ENCODE measurements around the gene OR51I2. TPM values are rescaled to one million over a fixed set of nuclear protein-coding genes. Genes with fewer than 3 reads are reported as not detected.

Gene OR51I2
- total RNA-seq, 6 donors from 2014 or later, result not detected

DNA sequence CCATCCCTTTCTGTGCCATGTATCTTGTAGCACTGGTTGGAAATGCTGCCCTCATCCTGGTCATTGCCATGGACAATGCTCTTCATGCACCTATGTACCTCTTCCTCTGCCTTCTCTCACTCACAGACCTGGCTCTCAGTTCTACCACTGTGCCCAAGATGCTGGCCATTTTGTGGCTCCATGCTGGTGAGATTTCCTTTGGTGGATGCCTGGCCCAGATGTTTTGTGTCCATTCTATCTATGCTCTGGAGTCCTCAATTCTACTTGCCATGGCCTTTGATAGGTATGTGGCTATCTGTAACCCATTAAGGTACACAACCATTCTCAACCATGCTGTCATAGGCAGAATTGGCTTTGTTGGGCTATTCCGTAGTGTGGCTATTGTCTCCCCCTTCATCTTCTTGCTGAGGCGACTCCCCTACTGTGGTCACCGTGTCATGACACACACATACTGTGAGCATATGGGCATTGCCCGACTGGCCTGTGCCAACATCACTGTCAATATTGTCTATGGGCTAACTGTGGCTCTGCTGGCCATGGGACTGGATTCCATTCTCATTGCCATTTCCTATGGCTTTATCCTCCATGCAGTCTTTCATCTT is 39.8 kb downstream of the OR51I2 start:
- WGBS, 2 donors, result 94 to 100% methylated on average over 4 of the region's 4 CpGs
- Histone ChIP-seq H3K27ac (no peak overlapping the region), H3K9me3 (no peaks in the 10 kb centered on the region), H3K4me1 (no peaks in the 10 kb centered on the region), H3K27me3 (no peaks in the 10 kb centered on the region), H3K4me3 (no peak overlapping the region), H3K36me3 (no peaks in the 10 kb centered on the region)
- DNase-seq, result no peak
- TF ChIP-seq, protein P1, sequence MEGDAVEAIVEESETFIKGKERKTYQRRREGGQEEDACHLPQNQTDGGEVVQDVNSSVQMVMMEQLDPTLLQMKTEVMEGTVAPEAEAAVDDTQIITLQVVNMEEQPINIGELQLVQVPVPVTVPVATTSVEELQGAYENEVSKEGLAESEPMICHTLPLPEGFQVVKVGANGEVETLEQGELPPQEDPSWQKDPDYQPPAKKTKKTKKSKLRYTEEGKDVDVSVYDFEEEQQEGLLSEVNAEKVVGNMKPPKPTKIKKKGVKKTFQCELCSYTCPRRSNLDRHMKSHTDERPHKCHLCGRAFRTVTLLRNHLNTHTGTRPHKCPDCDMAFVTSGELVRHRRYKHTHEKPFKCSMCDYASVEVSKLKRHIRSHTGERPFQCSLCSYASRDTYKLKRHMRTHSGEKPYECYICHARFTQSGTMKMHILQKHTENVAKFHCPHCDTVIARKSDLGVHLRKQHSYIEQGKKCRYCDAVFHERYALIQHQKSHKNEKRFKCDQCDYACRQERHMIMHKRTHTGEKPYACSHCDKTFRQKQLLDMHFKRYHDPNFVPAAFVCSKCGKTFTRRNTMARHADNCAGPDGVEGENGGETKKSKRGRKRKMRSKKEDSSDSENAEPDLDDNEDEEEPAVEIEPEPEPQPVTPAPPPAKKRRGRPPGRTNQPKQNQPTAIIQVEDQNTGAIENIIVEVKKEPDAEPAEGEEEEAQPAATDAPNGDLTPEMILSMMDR (IDR thresholded peaks at IDR 0.05), result no peak
- TF ChIP-seq EP300 (IDR thresholded peaks at IDR 0.05) (no peak), POLR2A (IDR thresholded peaks at IDR 0.05) (no peak), POLR2AphosphoS5 (IDR thresholded peaks at IDR 0.05) (no peak)
- ATAC-seq (ENCODE audit: low FRiP score in 2 of 2), result peak in 1 of 2 donors; percentile 16

DNA sequence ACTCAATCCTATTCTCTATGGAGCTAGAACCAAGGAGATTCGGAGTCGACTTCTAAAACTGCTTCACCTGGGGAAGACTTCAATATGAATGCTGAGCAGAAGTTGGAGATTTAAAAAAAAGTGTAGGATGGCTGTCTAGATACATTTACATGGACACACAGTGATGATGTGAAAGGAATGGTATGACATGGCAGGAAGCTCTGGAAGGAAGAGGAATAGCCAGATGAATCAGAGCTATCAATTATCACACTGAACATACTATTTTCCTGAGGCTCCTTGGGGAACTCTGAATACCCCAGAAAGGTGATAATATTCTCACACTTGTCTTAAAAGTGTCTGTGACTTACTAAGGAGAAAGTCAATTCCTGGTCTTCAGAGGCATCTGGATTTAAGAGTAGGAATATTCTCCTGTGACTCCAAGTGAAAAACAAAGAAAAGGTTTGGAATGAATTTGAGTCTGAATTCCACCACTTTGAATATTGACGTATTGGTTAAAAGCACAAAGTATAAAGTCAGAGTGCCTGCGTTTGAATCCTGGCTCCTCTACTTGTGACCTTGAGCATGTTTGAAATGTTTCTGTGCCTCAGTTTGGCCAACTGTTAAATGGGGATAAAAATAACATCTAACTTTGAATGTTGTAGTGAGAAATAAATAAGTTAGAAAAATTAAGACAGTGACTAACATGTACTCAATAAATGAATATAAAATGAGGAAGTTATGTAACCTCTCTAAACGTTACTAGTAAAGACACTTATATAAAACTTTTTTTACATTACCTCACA is 40.6 kb downstream of the OR51I2 start:
- no peaks in the 10 kb centered on the region for H3K4me1 ChIP-seq
- WGBS, 2 donors, result 50 to 53% methylated on average over 5 of the region's 5 CpGs
- no peak overlapping the region for H3K4me3 ChIP-seq
- no peaks in the 10 kb centered on the region for H3K36me3 ChIP-seq
- H3K9me3 ChIP-seq, result no peaks in the 10 kb centered on the region
- no peak for TF ChIP-seq POLR2AphosphoS5 (IDR thresholded peaks at IDR 0.05)
- TF ChIP-seq, protein P1 (IDR thresholded peaks at IDR 0.05), result no peak
- TF ChIP-seq EP300 (IDR thresholded peaks at IDR 0.05), result no peak
- TF ChIP-seq POLR2A (IDR thresholded peaks at IDR 0.05), result no peak
- H3K27me3 ChIP-seq, result no peaks in the 10 kb centered on the region
- ATAC-seq (ENCODE audit: low FRiP score in 2 of 2) (no peak), DNase-seq (no peak)
- no peak overlapping the region for H3K27ac ChIP-seq

DNA sequence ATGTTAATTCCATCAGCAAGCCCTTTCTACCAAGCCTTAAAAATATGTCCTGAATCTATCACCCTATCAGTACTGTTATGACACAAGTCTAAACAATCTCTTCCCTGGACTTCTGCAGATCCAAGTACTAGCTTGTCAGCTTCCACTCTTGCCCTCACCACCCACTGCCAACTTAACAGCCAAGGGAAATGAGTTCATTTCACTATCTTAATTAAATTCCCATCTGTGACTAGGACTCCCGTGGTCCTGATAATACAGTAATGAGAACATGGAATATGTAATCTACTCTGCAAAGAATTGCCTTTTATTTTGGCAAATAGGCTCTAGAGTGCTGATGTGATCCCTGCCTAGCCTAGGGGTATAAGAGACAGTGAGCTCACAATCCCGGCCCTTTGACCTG is 50.5 kb downstream of the OR51I2 start:
- DNase-seq, result no peak
- no peaks in the 10 kb centered on the region for H3K9me3 ChIP-seq
- no peak for ATAC-seq (ENCODE audit: low FRiP score in 2 of 2)
- 54 to 67% methylated on average over 2 of the region's 2 CpGs for WGBS, 2 donors
- H3K4me1 ChIP-seq, result no peaks in the 10 kb centered on the region
- no peak overlapping the region for H3K4me3 ChIP-seq
- H3K27me3 ChIP-seq, result no peaks in the 10 kb centered on the region
- TF ChIP-seq POLR2A (IDR thresholded peaks at IDR 0.05), result no peak
- TF ChIP-seq EP300 (IDR thresholded peaks at IDR 0.05), result no peak
- TF ChIP-seq, protein P1 (IDR thresholded peaks at IDR 0.05), result no peak
- TF ChIP-seq POLR2AphosphoS5 (IDR thresholded peaks at IDR 0.05), result no peak
- no peaks in the 10 kb centered on the region for H3K36me3 ChIP-seq
- H3K27ac ChIP-seq, result no peak overlapping the region

DNA sequence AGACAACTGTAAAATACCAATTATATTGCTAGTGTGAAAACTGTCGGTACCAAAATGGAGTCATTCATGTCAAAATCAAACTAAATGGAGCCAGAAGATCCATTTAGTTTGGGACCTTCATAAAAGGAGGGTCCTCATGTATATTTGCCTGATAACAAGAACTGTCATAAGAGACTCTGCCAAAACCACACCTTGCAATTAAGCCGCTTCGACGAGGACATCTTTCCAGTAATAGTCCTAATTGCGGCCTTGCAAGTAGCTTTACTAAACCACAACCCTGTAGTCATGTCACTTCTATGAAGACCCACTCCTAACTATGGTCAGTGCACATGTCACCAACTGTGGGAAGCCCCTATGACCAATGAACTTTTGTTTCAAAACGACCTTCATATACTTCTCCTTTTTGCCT is 51.3 kb downstream of the OR51I2 start:
- no peak overlapping the region for H3K27ac ChIP-seq
- H3K27me3 ChIP-seq, result no peaks in the 10 kb centered on the region
- H3K4me1 ChIP-seq, result no peaks in the 10 kb centered on the region
- WGBS, 2 donors, result 72 to 80% methylated on average over 6 of the region's 6 CpGs
- H3K4me3 ChIP-seq, result no peak overlapping the region
- ATAC-seq (ENCODE audit: low FRiP score in 2 of 2) (no peak), DNase-seq (no peak)
- H3K36me3 ChIP-seq, result no peaks in the 10 kb centered on the region
- TF ChIP-seq EP300 (IDR thresholded peaks at IDR 0.05) (no peak), POLR2AphosphoS5 (IDR thresholded peaks at IDR 0.05) (no peak), POLR2A (IDR thresholded peaks at IDR 0.05) (no peak)
- TF ChIP-seq, protein P1 (IDR thresholded peaks at IDR 0.05), result no peak
- no peaks in the 10 kb centered on the region for H3K9me3 ChIP-seq

All from upper lobe of left lung (tissue), 6 donors.